ENCODE data around the gene CELSR2.

Gene CELSR2

GRCh38 chr1:109306832-109307273, 57.5 kb downstream of the CELSR2 start, which contains the start of gene MYBPHL:
Gene MYBPHL (minus strand): TSS chr1:109307011. CDS start chr1:109306991, 20 bp downstream.
- no peak for DNase-seq (ENCODE audit: low read depth in 2 of 2)

GRCh38 chr1:109307274-109308021, 58.1 kb downstream of the CELSR2 start:
- no peak for DNase-seq (ENCODE audit: low read depth in 2 of 2)

DNA sequence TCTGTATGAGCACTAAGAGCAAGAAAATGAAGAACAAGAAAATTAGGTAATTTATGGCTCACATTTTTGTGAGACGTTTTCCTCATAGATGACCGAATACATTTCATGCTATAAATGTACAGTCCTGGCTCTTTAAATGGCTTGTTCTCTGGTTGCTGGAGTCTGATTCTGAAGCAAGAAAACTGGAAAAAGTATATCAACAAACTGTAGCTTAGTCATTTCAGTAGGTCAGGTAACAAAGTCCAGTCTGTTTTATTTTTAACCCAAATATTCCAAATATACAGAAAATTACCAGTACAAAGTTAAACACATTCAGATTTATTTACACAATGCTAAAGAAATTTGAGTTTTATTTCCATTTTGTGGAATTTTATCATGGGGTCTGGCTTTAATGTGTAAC, 60.0 kb downstream of the CELSR2 start:
- no peak for DNase-seq (ENCODE audit: low read depth in 2 of 2)

DNA sequence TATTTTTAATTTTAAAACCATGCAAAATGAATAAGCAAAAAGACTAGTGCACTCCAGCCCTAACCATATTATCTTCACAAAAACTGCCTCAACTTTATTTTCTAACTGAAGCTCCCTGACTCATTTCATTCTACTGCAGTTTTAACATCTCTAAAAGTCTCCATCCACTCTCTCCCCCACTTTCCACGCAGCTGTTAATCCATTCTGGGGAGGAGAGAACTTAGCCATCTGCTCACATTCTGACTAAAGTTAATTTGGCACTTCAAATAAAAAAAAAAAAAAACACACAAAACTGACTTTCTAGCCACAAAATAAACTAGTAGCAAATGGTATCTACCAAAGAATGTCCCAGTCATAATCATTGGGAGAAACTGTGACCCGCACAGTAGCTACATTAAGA, 62.9 kb downstream of the CELSR2 start:
- no peak for DNase-seq (ENCODE audit: low read depth in 2 of 2)

DNA sequence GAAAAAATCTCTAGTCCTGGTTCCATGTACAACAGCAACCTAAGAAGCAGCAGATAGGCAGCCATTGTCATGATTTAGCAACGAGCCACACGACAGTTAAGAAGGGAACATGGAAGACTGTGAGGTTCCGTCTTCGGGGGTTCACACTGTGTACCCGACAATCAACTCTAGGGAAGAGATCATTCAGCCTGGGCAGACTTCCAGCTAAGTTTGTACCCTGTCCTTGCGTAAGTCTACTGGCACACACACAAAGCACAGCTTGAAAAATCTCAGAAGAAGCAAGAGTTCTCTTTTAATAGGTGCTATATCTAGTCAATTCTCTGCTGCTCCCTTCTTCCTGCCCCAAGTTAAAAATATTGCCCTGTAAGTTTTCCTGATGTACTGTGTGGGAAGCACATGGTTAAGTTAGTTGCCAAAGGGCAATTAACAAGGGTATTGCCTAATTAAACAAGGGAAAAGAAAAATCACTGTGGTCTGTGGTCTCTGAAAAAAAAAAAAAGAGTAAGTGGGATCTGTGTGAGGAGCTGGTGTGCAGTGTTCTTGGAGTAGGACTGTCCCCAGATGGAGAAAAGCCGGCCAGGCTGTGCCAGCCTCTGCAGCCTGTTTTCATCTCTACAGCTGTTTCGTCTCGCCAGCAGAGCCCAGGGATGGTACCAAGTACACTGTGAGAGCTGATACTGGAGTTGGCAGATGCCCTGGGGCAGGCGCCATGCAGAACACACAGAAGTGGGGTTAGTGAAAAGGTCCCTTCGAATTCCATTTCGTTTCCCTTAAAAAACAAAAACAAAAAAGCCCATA, 63.8 kb downstream of the CELSR2 start:
- no peak for DNase-seq (ENCODE audit: low read depth in 2 of 2)

- no peak for DNase-seq (ENCODE audit: low read depth in 2 of 2)
Observed at GRCh38 chr1:109314795-109315194, 65.5 kb downstream of the CELSR2 start.

DNA sequence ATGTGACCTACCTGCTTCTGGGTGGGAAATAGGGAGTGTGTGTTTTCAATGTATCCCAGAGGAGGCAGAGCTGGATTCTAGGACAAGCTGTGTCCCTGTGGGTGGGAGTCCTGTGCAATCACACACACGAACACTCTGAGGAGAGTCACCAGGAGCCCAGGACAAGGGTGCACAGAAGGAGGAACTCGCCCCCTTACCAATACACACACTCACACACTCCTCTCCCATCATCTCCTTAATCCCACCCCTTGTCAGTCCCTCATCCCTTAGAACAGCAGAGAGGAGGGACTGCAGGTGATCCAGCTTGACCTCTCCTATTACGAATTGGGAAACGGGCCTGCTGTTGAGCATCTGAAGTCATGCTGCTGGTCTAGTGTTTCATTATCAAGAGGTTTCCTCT, 65.9 kb downstream of the CELSR2 start:
- DNase-seq (ENCODE audit: low read depth in 2 of 2) = no peak

- DNase-seq (ENCODE audit: low read depth in 2 of 2) = no peak
Observed at GRCh38 chr1:109316506-109316905, 67.2 kb downstream of the CELSR2 start.

DNA sequence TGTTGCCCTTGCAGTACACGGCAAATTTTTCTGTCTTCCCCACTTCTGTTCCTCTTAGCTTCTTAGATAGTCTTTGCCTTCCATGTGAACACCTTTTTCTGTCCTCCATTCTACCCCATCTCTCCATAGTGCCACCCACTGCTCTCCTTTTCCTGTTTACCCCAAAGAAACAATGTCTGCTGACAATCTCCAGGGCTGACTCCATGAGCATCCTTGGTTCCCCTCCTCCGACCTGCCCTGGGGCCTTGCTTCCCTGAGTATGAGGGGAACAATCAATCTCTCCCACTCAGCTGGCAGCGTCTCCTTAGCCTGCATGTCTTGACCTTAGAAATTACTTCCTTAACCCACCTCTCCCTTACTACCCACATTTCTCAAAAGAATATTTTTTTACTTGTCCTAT, 69.8 kb downstream of the CELSR2 start:
- no peak for DNase-seq (ENCODE audit: low read depth in 2 of 2)

- DNase-seq (ENCODE audit: low read depth in 2 of 2) = no peak
Observed at GRCh38 chr1:109322974-109323373, 73.6 kb downstream of the CELSR2 start.
